ENCODE data around the gene GABBR2. TPM values are rescaled to one million over a fixed set of nuclear protein-coding genes. Genes with fewer than 3 reads are reported as not detected.

The GABBR2 gene
- total and polyA plus RNA-seq, 2 of the 8 experiments (the other 6 are each of a cell fraction or from before 2014, with no cell fraction given): 0.50 to 1.2 TPM

GRCh38 chr9:98712987-98713386, 4.3 kb upstream of the GABBR2 start:
- no peak overlapping the region for H2AFZ ChIP-seq (ENCODE audit: low read length)
- no peak overlapping the region for H3K23ac ChIP-seq (ENCODE audit: insufficient read length)
- H3K23me2 ChIP-seq (ENCODE audit: low read depth, low read length): peaks cover 7% of the 10 kb centered on the region; the same call in 1 of the 2 replicates
- H3K36me3 ChIP-seq (ENCODE audit: control insufficient read depth in 2 of 4, insufficient read depth in 4 of 4, low read length in 3 of 4): peaks cover 0 to 4% (median 0%) of the 10 kb centered on the region in 4 experiments; a peak in 1 of 8 replicates
- H3K14ac ChIP-seq (ENCODE audit: insufficient read length): no peak overlapping the region
- no peak overlapping the region for H2BK5ac ChIP-seq (ENCODE audit: low read depth, low read length)
- peaks cover 0 to 3% (median 1%) of the 10 kb centered on the region in 4 experiments; a peak in 3 of 7 replicates for H3K4me1 ChIP-seq (replicated peaks in 1 of 4; ENCODE audit: control insufficient read depth in 3 of 4, insufficient read depth in 4 of 4, low read length in 3 of 4)
- no peak overlapping the region for H4K5ac ChIP-seq (ENCODE audit: insufficient read length, low read depth, low read length)
- H3K9ac ChIP-seq (replicated peaks in 1 of 4; ENCODE audit: extremely low read depth in 1 of 4, low read depth in 3 of 4, low read length in 3 of 4): no peak overlapping the region
- H3K4me2 ChIP-seq (ENCODE audit: insufficient read depth in 1 of 2, low read depth in 2 of 2, low read length in 2 of 2): no peak overlapping the region
- no peaks in the 10 kb centered on the region for H3K79me1 ChIP-seq (ENCODE audit: low read depth, low read length)
- no peak overlapping the region for H2BK120ac ChIP-seq (replicated peaks; ENCODE audit: low read depth, low read length)
- H4K20me1 ChIP-seq (replicated peaks in 1 of 2; ENCODE audit: control insufficient read depth in 1 of 2, insufficient read depth in 2 of 2, low read length in 2 of 2): peaks cover 0 to 5% of the 10 kb centered on the region in 2 experiments
- ChIA-PET CTCF (ENCODE audit: partially characterized antibody) (interaction anchor here (1.0 to 2.2 kb wide), 5 partner anchors 17 to 334 kb away, joined by 3 to 6 read pairs (median 3); no protein-coding TSS in a partner anchor), POLR2A (ENCODE audit: partially characterized antibody) (no interaction called here)
- H2AK5ac ChIP-seq (ENCODE audit: low read depth, low read length): no peak overlapping the region
- H3K4me3 ChIP-seq (ENCODE audit: extremely low read depth in 1 of 4, insufficient read depth in 2 of 4, low read depth in 3 of 4, low read length in 4 of 4): no peak overlapping the region
- DNase-seq (ENCODE audit: low read depth in 1 of 2, low spot score in 2 of 2) (no peak), FAIRE-seq (no peak)
- H3K27me3 ChIP-seq (replicated peaks in 1 of 4; ENCODE audit: control insufficient read depth in 3 of 4, extremely low read depth in 1 of 4, insufficient read depth in 3 of 4, low read length in 3 of 4): peaks cover 27 to 41% (median 35%) of the 10 kb centered on the region in 4 experiments
- no peak overlapping the region for H2BK12ac ChIP-seq (ENCODE audit: low read depth, low read length)
- H4K8ac ChIP-seq (ENCODE audit: extremely low read depth, insufficient read depth, low read length): no peak overlapping the region
- H3K18ac ChIP-seq (ENCODE audit: extremely low read depth, low read length): no peak overlapping the region
- H3K4ac ChIP-seq (replicated peaks; ENCODE audit: insufficient read length, low read depth, low read length): no peak overlapping the region
- no peaks in the 10 kb centered on the region for H3K79me2 ChIP-seq (ENCODE audit: control insufficient read depth in 1 of 2, insufficient read depth in 2 of 2, low read length in 2 of 2)
- no peak overlapping the region for H3K56ac ChIP-seq (replicated peaks; ENCODE audit: insufficient read length, low read depth, low read length)
- H3K27ac ChIP-seq (ENCODE audit: low read depth, low read length): no peak overlapping the region
- no peak overlapping the region for H2BK20ac ChIP-seq (ENCODE audit: low read length)
- H3K9me3 ChIP-seq (ENCODE audit: insufficient read depth in 2 of 2, low read depth in 1 of 2, low read length in 1 of 2): no peaks in the 10 kb centered on the region
- no peak overlapping the region for H4K91ac ChIP-seq (replicated peaks; ENCODE audit: insufficient read length, low read length)
- no peak overlapping the region for H2BK15ac ChIP-seq (ENCODE audit: low read length)
- TF ChIP-seq TBP (IDR thresholded peaks at IDR 0.05; ENCODE audit: low read depth, low read length) (no peak), KDM1A (IDR thresholded peaks at IDR 0.05; ENCODE audit: borderline replicate concordance, low read length) (no peak), SP1 (IDR thresholded peaks at IDR 0.05; ENCODE audit: low read depth, low read length) (no peak), KDM5A (IDR thresholded peaks at IDR 0.05; ENCODE audit: low read length) (no peak), MAX (IDR thresholded peaks at IDR 0.05) (no peak), SAP30 (IDR thresholded peaks at IDR 0.05; ENCODE audit: insufficient read depth, insufficient replicate concordance, low read length) (no peak), TEAD4 (IDR thresholded peaks at IDR 0.05; ENCODE audit: low read depth, low read length) (no peak), CHD1 (IDR thresholded peaks at IDR 0.05; ENCODE audit: low read depth, low read length) (no peak), CREB1 (IDR thresholded peaks at IDR 0.05) (no peak), PHF8 (conservative IDR thresholded peaks at IDR 0.05; ENCODE audit: low read depth, low read length) (no peak), SIRT6 (IDR thresholded peaks at IDR 0.05; ENCODE audit: low read length) (no peak), RBBP5 (IDR thresholded peaks at IDR 0.05; ENCODE audit: borderline replicate concordance, low read depth, low read length) (no peak), CTBP2 (IDR thresholded peaks at IDR 0.05; ENCODE audit: borderline replicate concordance, insufficient read depth, insufficient read length, low read length) (no peak), CBX5 (IDR thresholded peaks at IDR 0.05; ENCODE audit: low read depth, low read length) (no peak)
- TF ChIP-seq, protein P1, sequence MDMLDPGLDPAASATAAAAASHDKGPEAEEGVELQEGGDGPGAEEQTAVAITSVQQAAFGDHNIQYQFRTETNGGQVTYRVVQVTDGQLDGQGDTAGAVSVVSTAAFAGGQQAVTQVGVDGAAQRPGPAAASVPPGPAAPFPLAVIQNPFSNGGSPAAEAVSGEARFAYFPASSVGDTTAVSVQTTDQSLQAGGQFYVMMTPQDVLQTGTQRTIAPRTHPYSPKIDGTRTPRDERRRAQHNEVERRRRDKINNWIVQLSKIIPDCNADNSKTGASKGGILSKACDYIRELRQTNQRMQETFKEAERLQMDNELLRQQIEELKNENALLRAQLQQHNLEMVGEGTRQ (IDR thresholded peaks at IDR 0.05; ENCODE audit: low read length): no peak

All from H1 (cell line).